ENCODE results near the gene GATM. TPM values are rescaled to one million over a fixed set of nuclear protein-coding genes. Genes with fewer than 3 reads are reported as not detected.

GATM gene
- total and polyA plus RNA-seq, 2 of the 4 experiments (the other 2 are of a cell fraction), result 0.10 to 0.18 TPM

- DNase-seq (no peak), ATAC-seq (ENCODE audit: low read depth) (no peak)
- H3K9me3 ChIP-seq (ENCODE audit: control insufficient read depth, insufficient read depth, low read length), result no peaks in the 10 kb centered on the region
- H3K27me3 ChIP-seq (ENCODE audit: control insufficient read depth, insufficient read depth, low read length), result peaks cover 3% of the 10 kb centered on the region
- TF ChIP-seq CTCF (conservative IDR thresholded peaks at IDR 0.05; ENCODE audit: low read depth, low read length) (no peak), CHD1 (IDR thresholded peaks at IDR 0.05; ENCODE audit: low read depth, low read length) (no peak), FOS (IDR thresholded peaks at IDR 0.05; ENCODE audit: low read depth, low read length) (no peak)
- no peak overlapping the region for H3K18ac ChIP-seq (ENCODE audit: low read depth, low read length)
- no peaks in the 10 kb centered on the region for H3K4me1 ChIP-seq (ENCODE audit: control insufficient read depth, insufficient read depth, low read length)
- CTCF ChIA-PET, result no interaction called here
- no peak overlapping the region for H2AK9ac ChIP-seq (replicated peaks; ENCODE audit: low read depth, low read length, poor library complexity)
- H4K5ac ChIP-seq (ENCODE audit: low read depth, low read length), result no peak overlapping the region
- no peak overlapping the region for H3K4ac ChIP-seq (ENCODE audit: low read depth, low read length)
- dilution Hi-C loops (cut with HindIII; ENCODE audit: low sequenced_read_pairs, unreplicated experiment), result no loop called here
- no peak overlapping the region for H2BK20ac ChIP-seq (ENCODE audit: low read depth, low read length)
- H3K27ac ChIP-seq (ENCODE audit: insufficient read depth, low read length), result no peak overlapping the region
- intact Hi-C loops (cut with micrococcal nuclease), result no loop called here
- no peak overlapping the region for H2AK5ac ChIP-seq (ENCODE audit: low read depth, low read length)
- no peak overlapping the region for H2BK5ac ChIP-seq (ENCODE audit: low read depth, low read length, poor library complexity, severe bottlenecking)
- no peaks in the 10 kb centered on the region for H3K79me1 ChIP-seq (ENCODE audit: low read depth in 1 of 2, low read length in 2 of 2)
- no TSS peak for BruUV-seq (replicated peaks)
- in situ Hi-C loops (cut with MboI; ENCODE audit: low sequenced_read_pairs), result no loop called here
- H3K4me2 ChIP-seq (ENCODE audit: low read depth, low read length), result no peak overlapping the region
- H2AFZ ChIP-seq (replicated peaks; ENCODE audit: low read length, poor library complexity), result no peak overlapping the region
- H3K56ac ChIP-seq (ENCODE audit: extremely low read depth, insufficient read depth, low read length), result no peak overlapping the region
- H3K14ac ChIP-seq (replicated peaks; ENCODE audit: low read depth, low read length), result no peak overlapping the region
- no peak overlapping the region for H4K91ac ChIP-seq (ENCODE audit: insufficient read depth, low read depth, low read length)
- no peak overlapping the region for H2BK120ac ChIP-seq (ENCODE audit: low read depth, low read length)
- H4K20me1 ChIP-seq (ENCODE audit: insufficient read depth, low read length), result no peaks in the 10 kb centered on the region
- no peak overlapping the region for H2BK15ac ChIP-seq (ENCODE audit: low read depth, low read length)
- H3K36me3 ChIP-seq (ENCODE audit: control insufficient read depth, insufficient read depth, low read length), result no peaks in the 10 kb centered on the region
- H4K8ac ChIP-seq (ENCODE audit: low read depth in 2 of 2, low read length in 2 of 2), result no peak overlapping the region
- no peaks in the 10 kb centered on the region for H3K9me1 ChIP-seq (ENCODE audit: insufficient read depth, low read length)
- H3K9ac ChIP-seq (ENCODE audit: low read depth, low read length), result no peak overlapping the region
- no CpG with 5 or more reads among the region's 7 CpGs for WGBS, 2 experiments (ENCODE audit: extremely low coverage in 2 of 2, insufficient read length in 1 of 2)
- POLR2A ChIA-PET (ENCODE audit: unreplicated experiment), result no interaction called here
- H3K4me3 ChIP-seq (ENCODE audit: insufficient read depth, low read depth, low read length), result no peak overlapping the region
- H3K23ac ChIP-seq (ENCODE audit: low read depth, low read length), result no peak overlapping the region
These were observed 16.5 kb downstream of the GATM start for GRCh38 chr15:45361878-45362277.
